HG03280 (cell line): Measurements from ENCODE around the gene DCBLD2.
"Not testable (repeated sequence)": the region's sequence is repeated elsewhere in the genome, so short reads cannot be mapped to it uniquely, and the experiment has no call there.

ENCODE experiments used
- ATAC-seq: cut with Tn5 transposase; IDR thresholded peaks from one replicate; pipeline ENCODE4 v1.9.1; 2021; ENCODE audit warnings: mild to moderate bottlenecking, moderate library complexity; ENCODE audit not compliant: unreplicated experiment

DCBLD2 gene

GRCh38 chr3:98892263-98892662 is 9.2 kb downstream of the DCBLD2 start:
- ATAC-seq, result no peak

GRCh38 chr3:98890965-98891910 is 10.3 kb downstream of the DCBLD2 start:
- ATAC-seq, result no peak

- no peak for ATAC-seq
Measured at GRCh38 chr3:98890181-98890835, 11.2 kb downstream of the DCBLD2 start.

GRCh38 chr3:98887684-98888083 is 13.8 kb downstream of the DCBLD2 start:
- ATAC-seq, result no peak

GRCh38 chr3:98886525-98886924 is 15.0 kb downstream of the DCBLD2 start:
- ATAC-seq, result no peak

GRCh38 chr3:98885851-98886250 is 15.6 kb downstream of the DCBLD2 start:
- ATAC-seq, result no peak

GRCh38 chr3:98884675-98885371 is 16.7 kb downstream of the DCBLD2 start:
- no peak for ATAC-seq

- ATAC-seq, result not testable (repeated sequence)
Measured at GRCh38 chr3:98882614-98883333, 18.7 kb downstream of the DCBLD2 start.

GRCh38 chr3:98877132-98877531 is 24.4 kb downstream of the DCBLD2 start:
- no peak for ATAC-seq

- no peak for ATAC-seq
Measured at GRCh38 chr3:98875535-98875934, 26.0 kb downstream of the DCBLD2 start.

GRCh38 chr3:98874602-98875249 is 26.8 kb downstream of the DCBLD2 start:
- ATAC-seq, result no peak

GRCh38 chr3:98869391-98869790 is 32.1 kb downstream of the DCBLD2 start:
- ATAC-seq, result no peak

- not testable (repeated sequence) for ATAC-seq
Measured at GRCh38 chr3:98857971-98858370, 43.5 kb downstream of the DCBLD2 start.

- ATAC-seq, result not testable (repeated sequence)
Measured at GRCh38 chr3:98857258-98857657, 44.2 kb downstream of the DCBLD2 start.

GRCh38 chr3:98856724-98857123 is 44.8 kb downstream of the DCBLD2 start:
- no peak for ATAC-seq

GRCh38 chr3:98855806-98856400 is 45.6 kb downstream of the DCBLD2 start:
- no peak for ATAC-seq

GRCh38 chr3:98848108-98848507 is 53.4 kb downstream of the DCBLD2 start:
- no peak for ATAC-seq

- no peak for ATAC-seq
Measured at GRCh38 chr3:98846101-98846500, 55.4 kb downstream of the DCBLD2 start.

GRCh38 chr3:98843266-98843959 is 58.1 kb downstream of the DCBLD2 start:
- no peak for ATAC-seq
